Stimulated activated CD4-positive, alpha-beta T cell treated with anti-CD3 and anti-CD28 coated beads, Interleukin-1b, Interleukin-23, amount 100 ng/mL, for 48 hours (primary cell): Measurements from ENCODE around the gene SLC4A2.

ENCODE experiments used
- DNase-seq: peaks from one replicate; pipeline ENCODE4 v3.0.0-alpha.2; 2020

Gene SLC4A2

GRCh38 chr7:151046603-151047573 lies 12.5 kb upstream of the SLC4A2 start:
- no peak for DNase-seq

GRCh38 chr7:151047976-151048815 lies 11.2 kb upstream of the SLC4A2 start, which contains the start of gene ASIC3:
TSS of gene ASIC3 (plus strand) at chr7:151048531. CDS start at chr7:151048886, 355 bp downstream.
- no peak for DNase-seq

GRCh38 chr7:151048911-151049463 lies 10.4 kb upstream of the SLC4A2 start:
- no peak for DNase-seq

GRCh38 chr7:151051108-151051507 lies 8.3 kb upstream of the SLC4A2 start:
- peak; percentile 44 for DNase-seq

- DNase-seq = no peak
Observed at GRCh38 chr7:151053096-151053495, 6.3 kb upstream of the SLC4A2 start.

GRCh38 chr7:151053751-151054150 lies 5.6 kb upstream of the SLC4A2 start:
- no peak for DNase-seq

GRCh38 chr7:151056283-151056665 lies 3.1 kb upstream of the SLC4A2 start:
- DNase-seq = no peak

- DNase-seq = no peak
Observed at GRCh38 chr7:151056666-151057505, 2.5 kb upstream of the SLC4A2 start.

- peak; percentile 16 for DNase-seq
Observed at GRCh38 chr7:151057506-151057988, 1.8 kb upstream of the SLC4A2 start, which contains the start of gene CDK5. TSS of gene CDK5 (minus strand) at chr7:151057897. CDS start at chr7:151057848, 49 bp downstream.

- peak; percentile 98 for DNase-seq
Observed at GRCh38 chr7:151057989-151058780, 1.2 kb upstream of the SLC4A2 start.

GRCh38 chr7:151058781-151059366 lies 515 bp upstream of the SLC4A2 start:
- DNase-seq = no peak

- no peak for DNase-seq
Observed at GRCh38 chr7:151060113-151060415, 675 bp downstream of the SLC4A2 start.

- no peak for DNase-seq
Observed at GRCh38 chr7:151060416-151061212, 1.2 kb downstream of the SLC4A2 start.

GRCh38 chr7:151061213-151062110 lies 2.1 kb downstream of the SLC4A2 start:
- no peak for DNase-seq

GRCh38 chr7:151062111-151062398 lies 2.7 kb downstream of the SLC4A2 start:
- DNase-seq = no peak

- DNase-seq = no peak
Observed at GRCh38 chr7:151062399-151063211, 3.2 kb downstream of the SLC4A2 start.

GRCh38 chr7:151063212-151063561 lies 3.8 kb downstream of the SLC4A2 start:
- no peak for DNase-seq

GRCh38 chr7:151064454-151064853 lies 5.1 kb downstream of the SLC4A2 start:
- no peak for DNase-seq
